Psoas muscle (tissue), 8 donors: ENCODE results near the gene ZBTB1. TPM values are rescaled to one million over a fixed set of nuclear protein-coding genes. Genes with fewer than 3 reads are reported as not detected.
"Not testable (repeated sequence)": the region's sequence is repeated elsewhere in the genome, so short reads cannot be mapped to it uniquely, and the experiment has no call there.

ENCODE experiments used
- ATAC-seq, 4 donors: fragments of 200-7000 bp; cut with Tn5 transposase; one replicate each; pipeline ENCODE4 v1.9.1; 2020; ENCODE audit warnings: moderate library complexity in 3 of 4, mild to moderate bottlenecking in 2 of 4
- DNase-seq, 2 donors: peaks; one replicate each; pipeline ENCODE4 v3.0.0-alpha.2; 2020
- H3K27ac ChIP-seq: fragments of 200-600 bp; one replicate; pipeline ENCODE4 v1.8.0; 2022
- H3K27me3 ChIP-seq, 3 donors: fragments of 200-600 bp in 1 of 3; one replicate each; pipeline versions ENCODE4 v1.6.1 to v1.8.0; 2013 to 2022; ENCODE audit warnings: low read length in 2 of 3, mild to moderate bottlenecking in 2 of 3, moderate library complexity in 1 of 3; ENCODE audit not compliant: insufficient read depth in 3 of 3
- H3K36me3 ChIP-seq, 2 donors: fragments of 200-600 bp in 1 of 2; one replicate each; pipeline versions ENCODE4 v1.6.1 to v1.8.0; 2013 to 2022; ENCODE audit warnings: low read depth in 1 of 2, mild to moderate bottlenecking in 1 of 2, moderate library complexity in 1 of 2; ENCODE audit not compliant: insufficient read depth in 1 of 2
- H3K4me1 ChIP-seq: fragments of 200-600 bp; one replicate; pipeline ENCODE4 v1.8.0; 2022
- H3K4me3 ChIP-seq: fragments of 200-600 bp; one replicate; pipeline ENCODE4 v1.8.0; 2022; ENCODE audit warnings: mild to moderate bottlenecking
- H3K9me3 ChIP-seq: fragments of 200-600 bp; one replicate; pipeline ENCODE4 v1.8.0; 2022
- WGBS, 3 donors: extraction: QIAGEN DNeasy Blood & Tissue Kit; methylation state at CpG; one replicate each; pipeline versions ENCODE4 v1.1.6 to v1.1.7; 2013; 5-methylcytosine and 5-hydroxymethylcytosine counted together
- intact Hi-C, 2 donors: fragments of 100-400 bp; cut with DNase I; formaldehyde crosslinking; loops; one replicate each; pipeline versions ENCODE4 v1.11.0 to v1.14.2; 2022
- polyA plus RNA-seq, 3 donors: library from polyadenylated mRNA; stranded (reverse); fragments of 200-250 nt; gene quantifications; one replicate each; pipeline ENCODE4 v1.2.3, GENCODE V29; 2013
- total RNA-seq, 4 donors: library from RNA; stranded (reverse); fragmentation: NEBNext Ultra II Directional in 2 of 4; extraction: Animal tissue kit (Norgen Biotek cat#: 25700) in 2 of 4; gene quantifications; one replicate each; pipeline versions ENCODE4 v1.2.1 to v1.2.4, GENCODE V29; 2021 to 2023
- TF ChIP-seq, protein P1 (sequence below): fragments of 200-600 bp; IDR thresholded peaks from one replicate; pipeline ENCODE4 v1.8.0; 2022; ENCODE audit warnings: antibody characterized with exemption
- donor health status: healthy with polysubstance abuse.
- donor health status: DM: no; HTN: no; CAD: no; lungs with moderate emphysema.
- donor health status: Bipolar disorder and iron deficiency.
- donor health status: healthy.
- donor health status: DM: yes; HTN: yes; CAD: no.
- donor health status: DM: no; HTN: no; CAD: no.
- donor health status: DM: no; HTN: no; CAD: no.
- donor health status: DM: yes; HTN: yes; CAD: no.

ZBTB1 gene
- total and polyA plus RNA-seq, 7 donors: 11.0 to 39.2 (median 19.1) TPM

DNA sequence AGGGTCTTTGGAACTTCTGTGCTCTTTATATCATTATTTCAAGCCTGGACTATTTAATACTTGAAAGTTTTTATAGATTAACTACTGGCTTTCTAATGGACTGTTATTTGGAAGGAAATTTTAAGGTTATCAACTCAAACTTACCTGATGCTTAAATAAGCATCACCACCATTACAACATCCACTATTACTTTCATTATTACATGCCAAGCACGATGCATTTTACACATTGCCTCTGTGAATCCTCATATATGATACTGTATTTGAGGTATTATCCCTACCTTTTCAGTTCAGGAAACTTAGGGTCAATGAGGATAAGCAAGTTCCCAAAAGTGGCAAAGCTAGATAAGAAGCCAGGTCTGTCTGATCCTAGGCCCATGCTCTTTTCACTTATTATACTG lies 12.4 kb downstream of the ZBTB1 start:
- Histone ChIP-seq H3K36me3 (peaks cover 0 to 7% of the 10 kb centered on the region in 2 donors), H3K27me3 (no peaks in the 10 kb centered on the region), H3K4me3 (no peak overlapping the region), H3K4me1 (peaks cover 29% of the 10 kb centered on the region), H3K27ac (no peak overlapping the region), H3K9me3 (no peaks in the 10 kb centered on the region)
- intact Hi-C loops: no loop called here
- TF ChIP-seq, protein P1, sequence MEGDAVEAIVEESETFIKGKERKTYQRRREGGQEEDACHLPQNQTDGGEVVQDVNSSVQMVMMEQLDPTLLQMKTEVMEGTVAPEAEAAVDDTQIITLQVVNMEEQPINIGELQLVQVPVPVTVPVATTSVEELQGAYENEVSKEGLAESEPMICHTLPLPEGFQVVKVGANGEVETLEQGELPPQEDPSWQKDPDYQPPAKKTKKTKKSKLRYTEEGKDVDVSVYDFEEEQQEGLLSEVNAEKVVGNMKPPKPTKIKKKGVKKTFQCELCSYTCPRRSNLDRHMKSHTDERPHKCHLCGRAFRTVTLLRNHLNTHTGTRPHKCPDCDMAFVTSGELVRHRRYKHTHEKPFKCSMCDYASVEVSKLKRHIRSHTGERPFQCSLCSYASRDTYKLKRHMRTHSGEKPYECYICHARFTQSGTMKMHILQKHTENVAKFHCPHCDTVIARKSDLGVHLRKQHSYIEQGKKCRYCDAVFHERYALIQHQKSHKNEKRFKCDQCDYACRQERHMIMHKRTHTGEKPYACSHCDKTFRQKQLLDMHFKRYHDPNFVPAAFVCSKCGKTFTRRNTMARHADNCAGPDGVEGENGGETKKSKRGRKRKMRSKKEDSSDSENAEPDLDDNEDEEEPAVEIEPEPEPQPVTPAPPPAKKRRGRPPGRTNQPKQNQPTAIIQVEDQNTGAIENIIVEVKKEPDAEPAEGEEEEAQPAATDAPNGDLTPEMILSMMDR: no peak
- ATAC-seq (no peak), DNase-seq (no peak)
- WGBS, 3 donors: 71 to 86% (median 85%) methylated on average over 1 of the region's 1 CpG

DNA sequence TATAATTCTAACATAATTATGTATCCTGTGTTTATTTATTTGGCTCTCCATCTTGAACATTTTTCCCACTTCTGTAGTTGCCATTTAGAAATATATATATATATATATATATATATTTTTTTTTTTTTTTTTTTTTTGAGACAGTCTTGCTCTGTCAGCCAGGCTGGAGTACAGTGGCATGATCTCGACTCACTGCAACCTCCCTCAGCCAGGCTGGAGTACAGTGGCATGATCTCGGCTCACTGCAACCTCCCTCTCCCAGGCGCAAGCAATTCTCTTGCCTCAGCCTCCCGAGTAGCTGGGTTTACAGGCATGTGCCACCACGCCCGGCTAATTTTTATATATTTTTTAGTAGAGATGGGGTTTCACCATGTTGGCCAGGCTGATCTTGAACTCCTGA lies 13.1 kb downstream of the ZBTB1 start:
- H3K27me3 ChIP-seq, H3K4me3 ChIP-seq, intact Hi-C loops, H3K27ac ChIP-seq, DNase-seq, H3K9me3 ChIP-seq: not testable (repeated sequence)
- peak in 2 of 4 donors; percentile 52 to 60 for ATAC-seq
- Histone ChIP-seq H3K36me3 (peaks cover 0 to 14% of the 10 kb centered on the region in 2 donors), H3K4me1 (peaks cover 22% of the 10 kb centered on the region)
- 64 to 95% (median 70%) methylated on average over 6 of the region's 6 CpGs for WGBS, 3 donors

- no peaks in the 10 kb centered on the region for H3K27me3 ChIP-seq
- no peak overlapping the region for H3K4me3 ChIP-seq
- 63 to 87% (median 72%) methylated on average over 4 of the region's 4 CpGs for whole genome bisulfite sequencing, 3 donors
- no peak overlapping the region for H3K27ac ChIP-seq
- TF ChIP-seq, protein P1: no peak
- no peaks in the 10 kb centered on the region for H3K9me3 ChIP-seq
- H3K4me1 ChIP-seq: peaks cover 17% of the 10 kb centered on the region
- DNase-seq: no peak
- peak in 2 of 4 donors; percentile 69 to 73 for ATAC-seq
- H3K36me3 ChIP-seq: peaks cover 2 to 19% of the 10 kb centered on the region in 2 donors
- intact Hi-C loops: no loop called here
Observed at GRCh38 chr14:64518229-64518628, 13.7 kb downstream of the ZBTB1 start.

DNA sequence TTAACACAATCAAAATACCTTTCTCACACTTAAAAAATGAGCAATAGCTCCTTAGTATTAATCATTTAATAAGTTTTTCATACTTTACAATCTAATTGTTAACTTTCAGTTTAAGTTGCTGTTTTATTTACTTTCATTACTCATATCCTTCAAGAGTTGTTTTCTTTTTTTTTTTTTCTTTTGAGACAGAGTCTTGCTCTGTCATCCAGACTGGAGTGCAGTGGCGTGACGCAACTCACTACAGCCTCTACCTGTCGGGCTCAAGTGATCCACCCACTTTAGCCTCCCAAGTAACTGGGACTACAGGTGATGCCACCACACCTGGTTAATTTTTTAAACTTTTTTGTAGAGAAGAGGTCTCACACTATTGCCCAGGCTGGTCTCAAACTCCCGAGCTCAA lies 16.1 kb downstream of the ZBTB1 start:
- peaks cover 16% of the 10 kb centered on the region for H3K4me1 ChIP-seq
- DNase-seq: no peak
- WGBS, 3 donors: 95 to 97% (median 97%) methylated on average over 4 of the region's 4 CpGs
- peaks cover 4 to 24% of the 10 kb centered on the region in 2 donors for H3K36me3 ChIP-seq
- ATAC-seq: no peak
- no peak overlapping the region for H3K27ac ChIP-seq
- H3K9me3 ChIP-seq: no peaks in the 10 kb centered on the region
- intact Hi-C loops: no loop called here
- TF ChIP-seq, protein P1: no peak
- H3K4me3 ChIP-seq: no peak overlapping the region
- no peaks in the 10 kb centered on the region for H3K27me3 ChIP-seq

DNA sequence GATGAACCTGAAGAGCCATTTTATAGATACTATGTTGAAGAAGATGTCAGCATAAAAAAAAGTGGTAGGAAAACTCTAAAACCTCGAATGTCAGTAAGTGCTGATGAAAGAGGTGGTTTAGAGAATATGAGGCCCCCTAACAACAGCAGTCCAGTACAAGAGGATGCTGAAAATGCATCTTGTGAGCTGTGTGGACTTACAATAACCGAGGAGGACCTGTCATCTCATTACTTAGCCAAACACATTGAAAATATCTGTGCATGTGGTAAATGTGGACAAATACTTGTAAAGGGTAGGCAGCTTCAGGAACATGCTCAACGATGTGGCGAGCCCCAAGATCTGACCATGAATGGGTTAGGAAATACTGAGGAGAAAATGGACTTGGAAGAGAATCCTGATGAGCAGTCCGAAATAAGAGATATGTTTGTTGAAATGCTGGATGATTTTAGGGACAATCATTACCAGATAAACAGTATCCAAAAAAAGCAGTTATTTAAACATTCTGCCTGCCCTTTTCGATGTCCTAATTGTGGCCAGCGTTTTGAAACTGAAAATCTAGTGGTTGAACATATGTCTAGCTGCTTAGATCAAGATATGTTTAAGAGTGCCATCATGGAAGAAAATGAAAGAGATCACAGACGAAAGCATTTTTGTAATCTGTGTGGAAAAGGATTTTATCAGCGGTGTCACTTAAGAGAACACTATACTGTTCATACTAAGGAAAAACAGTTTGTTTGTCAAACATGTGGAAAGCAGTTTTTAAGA lies 18.2 kb downstream of the ZBTB1 start:
- peaks cover 4 to 24% of the 10 kb centered on the region in 2 donors for H3K36me3 ChIP-seq
- TF ChIP-seq, protein P1: no peak
- ATAC-seq (no peak), DNase-seq (no peak)
- intact Hi-C loops: no loop called here
- H3K4me3 ChIP-seq: no peak overlapping the region
- no peaks in the 10 kb centered on the region for H3K9me3 ChIP-seq
- H3K27ac ChIP-seq: no peak overlapping the region
- peaks cover 12% of the 10 kb centered on the region for H3K4me1 ChIP-seq
- 90 to 93% (median 92%) methylated on average over 9 of the region's 9 CpGs for WGBS, 3 donors
- H3K27me3 ChIP-seq: no peaks in the 10 kb centered on the region
